Stimulated activated CD8-positive, alpha-beta memory T cell treated with anti-CD3 and anti-CD28 coated beads, Interleukin-4, amount 100 ng/mL, for 4 hours (primary cell): ENCODE measurements around the gene PRR36.

Source experiments
- DNase-seq, 2 donors: peaks; one replicate each; pipeline ENCODE4 v3.0.0-alpha.2; 2020; ENCODE audit warnings: low read depth in 2 of 2, low spot score in 1 of 2

PRR36 gene

DNA sequence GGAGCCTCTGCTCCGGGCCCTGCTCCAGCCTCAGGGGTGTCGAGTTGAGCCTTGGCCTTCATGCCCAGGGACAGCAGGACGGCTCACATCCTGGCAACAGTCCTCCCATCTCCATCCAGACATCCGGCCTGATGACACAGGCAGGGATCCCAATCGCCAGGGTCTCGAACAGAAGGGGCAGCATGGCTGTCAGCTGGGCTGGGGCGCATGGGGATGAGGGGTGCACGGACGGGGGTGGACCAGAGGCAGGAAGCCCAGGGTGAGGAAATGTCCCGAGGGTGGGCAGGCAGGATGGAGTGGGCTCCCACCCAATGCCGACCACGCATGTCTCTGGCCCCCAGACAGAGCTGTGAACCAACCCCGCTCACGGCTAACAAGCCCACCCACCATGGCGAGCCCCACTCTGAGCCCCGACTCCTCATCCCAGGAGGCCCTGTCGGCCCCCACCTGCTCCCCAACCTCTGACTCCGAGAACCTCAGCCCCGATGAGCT, 28.0 kb downstream of the PRR36 start:
- DNase-seq: no peak

- no peak for DNase-seq
Observed at GRCh38 chr19:7845390-7846154, 28.6 kb downstream of the PRR36 start.

DNA sequence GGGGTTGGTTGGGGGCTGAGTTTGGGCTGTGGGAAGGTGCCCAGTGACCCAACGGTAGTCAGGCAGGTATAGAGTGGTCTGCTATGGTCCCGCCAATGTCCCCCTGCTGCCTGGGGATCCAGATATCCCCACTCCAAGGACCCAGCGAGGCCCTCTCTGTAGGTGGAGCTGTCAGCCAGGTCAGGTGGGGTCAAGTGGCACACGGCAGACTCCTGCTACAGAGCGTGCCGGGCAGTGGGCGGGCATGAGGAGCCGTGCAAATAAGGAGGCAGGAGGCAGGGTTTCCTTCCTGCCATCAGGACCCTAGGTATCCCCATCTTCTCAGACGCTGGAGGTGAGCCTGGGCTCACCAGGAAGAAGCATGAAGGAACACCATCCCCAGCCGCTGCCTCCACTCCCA, 29.2 kb downstream of the PRR36 start:
- no peak for DNase-seq

- DNase-seq: no peak
Observed at GRCh38 chr19:7844405-7844804, 29.8 kb downstream of the PRR36 start.

DNA sequence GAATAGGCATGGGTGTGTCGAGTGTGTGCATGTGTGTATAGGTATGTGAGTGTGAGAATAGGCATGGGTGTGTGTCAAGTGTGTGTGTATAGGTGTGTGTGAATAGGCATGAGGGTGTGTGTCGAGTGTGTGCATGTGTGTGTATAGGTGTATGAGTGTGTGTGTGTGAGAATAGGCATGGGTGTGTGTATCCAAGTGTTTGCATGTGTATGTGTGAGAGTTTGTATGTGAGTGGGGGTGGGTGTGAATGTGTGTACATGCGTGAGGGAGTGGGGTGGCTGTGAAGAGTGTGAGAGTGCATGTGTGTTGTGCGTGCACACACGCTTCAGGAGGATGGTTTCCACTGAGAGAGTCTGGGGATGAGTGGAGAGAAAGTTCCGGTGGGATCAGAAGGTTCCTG, 30.7 kb downstream of the PRR36 start:
- DNase-seq: no peak

DNA sequence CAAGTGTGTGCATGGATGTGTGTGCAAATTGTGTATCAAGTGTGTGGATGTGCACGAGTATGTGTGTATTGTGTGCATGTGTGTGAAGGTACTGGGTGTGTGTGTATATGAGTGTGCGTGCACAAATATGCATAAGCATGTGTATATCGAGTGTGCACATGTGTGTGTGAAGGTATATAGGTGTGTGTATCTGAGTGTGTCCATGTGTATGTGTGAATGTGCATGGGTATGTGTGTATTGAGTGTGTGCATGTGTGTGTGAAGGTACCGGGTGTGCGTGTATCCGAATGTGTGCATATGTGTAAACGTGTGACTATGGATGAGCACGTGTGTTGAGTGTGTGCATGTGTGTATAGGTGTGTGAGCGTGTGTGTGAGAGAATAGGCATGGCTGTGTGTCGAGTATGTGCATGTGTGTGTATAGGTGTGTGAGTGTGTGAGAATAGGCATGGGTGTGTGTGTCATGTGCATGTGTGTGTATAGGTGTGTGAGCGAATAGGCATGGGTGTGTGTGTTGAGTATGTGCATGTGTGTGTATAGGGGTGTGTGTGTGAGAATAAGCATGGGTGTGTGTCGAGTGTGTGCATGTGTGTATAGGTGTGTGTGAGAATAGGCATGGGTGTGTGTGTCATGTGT, 31.4 kb downstream of the PRR36 start:
- DNase-seq: no peak

DNA sequence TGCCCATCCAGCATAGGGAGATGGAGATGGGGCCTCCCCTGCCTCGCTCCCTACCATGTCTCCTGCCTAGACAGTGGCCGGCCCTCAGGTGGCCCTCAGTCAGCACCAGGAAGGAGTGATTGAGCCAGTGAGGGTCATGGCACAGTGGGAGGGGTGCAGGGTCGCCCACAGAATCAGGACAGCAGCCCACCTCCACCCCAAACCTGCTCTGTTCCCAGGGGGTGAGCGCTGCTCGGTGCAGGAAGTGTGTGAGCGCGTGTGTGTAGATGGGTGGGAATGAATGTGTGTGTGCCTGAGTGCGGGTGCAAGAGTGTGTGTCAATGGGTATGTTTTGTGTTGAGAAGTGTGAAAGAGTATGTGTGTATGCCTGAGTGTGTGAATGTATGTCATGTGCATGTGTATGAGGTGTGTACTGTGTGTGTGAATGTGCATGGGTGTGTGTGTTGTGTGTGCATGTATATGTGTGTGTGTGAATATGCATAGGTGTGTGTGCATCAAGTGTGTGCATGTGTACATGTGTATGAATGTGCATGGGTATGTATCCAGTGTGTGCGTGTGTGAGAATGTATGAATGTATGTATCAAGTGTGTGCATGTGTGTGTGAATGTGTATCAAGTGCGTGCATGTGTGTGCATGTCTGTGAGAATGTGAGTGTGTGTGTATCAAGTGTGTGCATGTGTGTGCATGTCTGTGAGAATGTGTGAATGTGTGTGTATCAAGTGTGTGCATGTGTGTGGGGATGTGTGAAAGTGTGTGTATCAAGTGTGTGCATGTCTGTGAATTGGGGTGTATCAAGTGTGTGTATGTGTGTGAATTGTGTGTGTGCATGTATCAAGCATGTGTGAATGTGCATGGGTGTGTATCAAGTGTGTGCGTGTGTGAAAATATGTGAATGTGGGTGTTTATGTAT, 32.2 kb downstream of the PRR36 start:
- DNase-seq: no peak

- DNase-seq: no peak
Observed at GRCh38 chr19:7840629-7841028, 33.6 kb downstream of the PRR36 start.

- DNase-seq: no peak
Observed at GRCh38 chr19:7839476-7839875, 34.7 kb downstream of the PRR36 start.

- DNase-seq: no peak
Observed at GRCh38 chr19:7833225-7834099, 40.7 kb downstream of the PRR36 start.

DNA sequence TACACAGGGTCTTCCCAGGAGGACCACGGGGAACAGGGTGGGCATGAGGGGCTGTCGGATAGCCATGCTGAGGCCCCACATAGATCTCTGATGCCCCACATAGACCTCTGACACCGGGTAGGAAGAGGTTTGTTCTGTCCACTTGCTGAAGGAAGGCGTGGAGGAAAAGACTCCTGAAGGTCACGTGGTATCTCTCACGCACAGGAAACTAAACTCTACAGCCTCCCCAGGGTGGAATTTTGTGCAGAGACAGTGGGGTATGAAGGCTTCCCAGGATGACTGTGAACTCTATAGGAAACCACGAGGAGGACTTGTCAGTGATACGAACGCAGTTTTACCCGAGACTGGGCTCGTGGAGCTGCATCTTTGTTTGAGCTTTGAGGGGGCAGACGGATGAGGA, 41.4 kb downstream of the PRR36 start:
- DNase-seq: no peak

DNA sequence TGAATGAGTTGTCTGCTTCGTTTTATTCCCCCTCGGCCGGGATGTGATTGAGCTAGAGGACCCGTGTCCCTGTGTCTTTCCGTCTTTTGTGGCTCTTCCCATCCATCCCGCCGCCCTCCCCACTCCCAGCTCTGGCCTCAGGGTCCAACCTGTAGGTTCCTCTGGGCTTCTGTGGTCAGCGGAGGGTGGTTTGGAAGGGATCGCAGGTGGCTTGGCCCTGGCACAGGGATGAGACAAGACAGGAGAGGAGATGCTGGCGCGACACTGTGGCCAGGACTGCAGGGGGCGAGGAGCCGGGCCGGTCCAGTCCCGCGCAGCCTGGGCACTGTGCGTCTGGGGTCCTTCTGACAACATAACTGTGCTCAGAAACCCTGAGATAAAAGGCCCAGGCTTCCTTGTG, 42.2 kb downstream of the PRR36 start:
- DNase-seq: no peak

- no peak for DNase-seq
Observed at GRCh38 chr19:7831452-7831851, 42.7 kb downstream of the PRR36 start.

- no peak for DNase-seq
Observed at GRCh38 chr19:7830823-7831222, 43.4 kb downstream of the PRR36 start.

DNA sequence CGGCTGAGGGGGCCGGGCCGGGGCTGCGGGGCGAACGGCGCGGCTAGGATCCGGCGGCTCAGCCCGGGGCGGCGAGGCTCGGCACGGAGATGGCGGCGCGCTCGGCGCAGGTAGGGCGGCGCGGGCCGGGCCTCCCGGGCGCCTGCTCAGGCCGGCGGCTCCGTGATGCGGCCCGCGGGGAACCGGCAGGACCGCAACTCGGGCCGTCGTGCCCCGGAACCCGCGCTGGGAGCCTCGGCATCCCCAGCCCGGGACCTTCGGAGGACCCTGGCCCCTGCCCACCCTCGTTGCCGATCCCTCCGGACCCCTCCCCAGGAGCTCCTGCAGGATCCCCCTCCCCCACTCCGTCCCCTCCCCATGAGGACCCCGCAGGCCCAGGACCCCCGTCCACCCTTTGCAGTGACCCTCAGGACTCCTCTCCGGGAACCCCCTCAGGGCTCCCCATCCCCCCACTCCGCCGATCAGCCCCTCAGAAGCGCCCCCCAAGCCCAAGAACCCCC, 43.9 kb downstream of the PRR36 start:
- no peak for DNase-seq

DNA sequence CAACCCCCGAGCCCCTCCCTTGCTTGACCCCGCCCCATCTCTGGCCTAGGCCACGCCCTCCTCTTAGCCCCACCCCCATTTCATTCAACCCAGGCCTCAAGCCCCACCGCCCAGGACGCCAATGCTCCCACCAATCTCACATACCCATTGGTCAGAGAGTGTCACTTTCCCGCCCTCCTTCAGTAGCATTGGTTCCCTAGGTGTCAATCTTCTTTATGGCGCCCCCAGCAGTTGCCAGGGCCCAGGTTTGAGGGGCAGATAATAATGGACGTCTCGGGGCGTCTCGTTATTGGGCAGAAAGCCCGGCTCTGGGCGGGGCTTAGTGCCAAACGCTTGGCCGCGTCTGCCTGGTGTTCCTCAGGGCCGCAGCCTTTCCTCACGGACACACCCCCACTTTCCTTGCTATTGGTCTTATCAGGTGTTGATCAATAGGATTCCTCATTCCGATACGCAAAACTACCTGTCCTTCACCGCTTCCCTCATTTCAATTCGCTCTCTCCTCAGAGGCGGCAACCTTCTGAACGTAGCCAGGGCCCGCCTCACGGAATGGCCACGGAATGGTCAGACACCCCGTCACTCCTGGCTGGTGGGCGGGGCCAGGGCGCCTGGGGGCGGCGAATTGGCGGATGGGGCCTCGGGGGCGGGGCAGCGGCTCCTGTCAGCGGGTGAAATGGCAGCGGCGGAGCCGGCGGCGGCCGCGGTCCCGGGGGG, 44.5 kb downstream of the PRR36 start, which contains the start of gene EVI5L:
TSS of gene EVI5L (plus strand) at position 658 of the 711 bp plus-strand sequence. CDS start 16,325 bp downstream, outside the sequence.
- DNase-seq: peak; percentile 99

DNA sequence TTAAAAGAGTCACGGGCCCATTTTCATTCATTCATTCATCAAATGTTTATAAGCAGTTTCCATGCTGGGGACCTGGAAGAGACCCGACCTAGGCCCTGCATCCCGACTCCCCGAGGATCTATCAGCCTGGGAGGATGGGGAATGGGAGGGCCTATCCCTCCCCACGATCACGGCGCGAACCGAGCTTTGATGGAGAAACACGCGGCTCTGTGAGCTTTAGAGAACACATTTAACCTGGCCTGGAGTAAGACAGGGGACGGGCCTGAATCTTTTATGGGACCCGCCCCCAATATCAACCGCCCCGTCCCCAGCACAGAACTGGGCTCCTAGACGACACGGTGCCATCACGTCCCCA, 45.0 kb downstream of the PRR36 start:
- no peak for DNase-seq

DNA sequence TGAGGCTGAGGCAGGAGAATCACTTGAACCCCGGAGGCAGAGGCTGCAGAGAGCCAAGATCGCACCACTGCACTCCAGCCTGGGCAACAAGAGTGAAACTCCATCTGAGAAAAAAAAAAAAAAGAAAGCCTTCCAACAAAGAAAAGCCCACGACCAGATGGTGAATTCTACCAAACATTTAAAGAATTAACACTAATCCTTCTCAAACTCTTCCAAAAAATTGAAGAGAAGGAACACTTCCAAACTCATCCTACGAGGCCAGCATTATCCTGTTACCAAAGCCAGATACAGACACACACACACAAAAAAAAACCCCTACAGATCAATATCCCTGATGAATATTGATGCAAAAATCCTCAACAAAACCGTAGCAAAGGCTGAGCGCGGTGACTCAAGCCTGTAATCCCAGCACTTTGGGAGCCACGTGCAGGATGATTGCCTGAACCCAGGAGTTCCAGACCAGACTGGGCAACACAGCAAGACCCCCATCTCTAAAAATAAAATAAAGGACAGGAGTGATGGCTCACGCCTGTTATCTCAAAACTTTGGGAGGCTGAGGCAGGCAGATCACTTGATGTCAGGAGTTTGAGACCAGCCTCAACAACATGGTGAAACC, 50.4 kb downstream of the PRR36 start:
- no peak for DNase-seq

DNA sequence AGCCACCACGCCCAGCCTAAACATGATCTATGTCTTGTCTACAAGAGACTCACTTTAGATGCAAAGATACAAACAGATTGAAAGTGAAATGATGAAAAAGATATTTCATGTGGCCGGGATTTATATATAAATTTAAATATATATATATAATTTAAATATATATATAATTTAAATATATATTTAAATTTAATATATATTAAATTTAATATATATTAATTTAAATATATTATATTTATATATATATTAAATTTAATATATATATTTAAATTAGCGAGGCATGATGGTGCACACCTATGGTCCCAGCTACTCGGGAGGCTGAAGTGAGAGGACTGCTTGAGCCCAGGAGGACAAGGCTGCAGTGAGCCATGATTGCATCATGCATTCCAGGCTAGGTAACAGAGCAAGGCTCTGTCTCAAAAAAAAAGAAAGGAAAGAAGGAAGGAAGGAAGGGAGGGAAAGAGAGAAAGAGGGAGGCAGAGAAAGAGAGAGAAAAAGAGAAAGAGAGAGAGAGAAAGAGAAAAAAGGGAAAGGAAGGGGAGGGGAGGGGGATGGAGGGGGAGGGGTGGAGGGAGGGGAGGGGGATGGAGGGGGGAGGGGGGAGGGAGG, 51.2 kb downstream of the PRR36 start:
- no peak for DNase-seq
